DMS 273 (cell line): Measurements from ENCODE around the gene ANO2.

Experiments used
- DNase-seq: peaks from one replicate; lab custom pipeline; 2025; ENCODE audit not compliant: unreplicated experiment; lab: John Stamatoyannopoulos, UW

The ANO2 gene

GRCh38 chr12:5921027-5921909 is 23.8 kb downstream of the ANO2 start:
- no peak for DNase-seq

DNA sequence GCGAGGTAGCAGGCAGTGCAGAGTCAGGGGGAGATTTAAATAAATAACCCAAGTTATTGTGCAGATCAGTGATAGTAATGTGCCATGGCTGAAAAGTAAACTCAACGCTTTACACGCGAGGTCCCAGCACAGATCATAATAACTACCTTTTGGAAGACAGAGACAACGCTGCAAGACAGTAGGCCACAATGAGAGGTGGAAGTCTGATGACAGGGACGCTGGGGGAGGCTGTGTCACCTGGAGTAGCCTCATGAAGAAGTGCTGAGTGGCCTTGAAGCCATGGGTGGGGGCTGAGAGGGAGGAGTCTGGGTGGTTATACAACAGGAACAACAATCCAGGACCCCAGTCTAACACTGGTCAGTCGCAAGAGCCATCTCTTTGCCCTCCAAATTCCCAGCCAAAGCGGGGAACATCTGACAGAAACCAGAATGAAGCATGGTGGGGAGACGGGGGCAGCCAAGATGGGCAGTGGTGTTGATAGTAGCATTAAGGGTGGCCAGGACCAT is 28.2 kb downstream of the ANO2 start:
- DNase-seq, result no peak

DNA sequence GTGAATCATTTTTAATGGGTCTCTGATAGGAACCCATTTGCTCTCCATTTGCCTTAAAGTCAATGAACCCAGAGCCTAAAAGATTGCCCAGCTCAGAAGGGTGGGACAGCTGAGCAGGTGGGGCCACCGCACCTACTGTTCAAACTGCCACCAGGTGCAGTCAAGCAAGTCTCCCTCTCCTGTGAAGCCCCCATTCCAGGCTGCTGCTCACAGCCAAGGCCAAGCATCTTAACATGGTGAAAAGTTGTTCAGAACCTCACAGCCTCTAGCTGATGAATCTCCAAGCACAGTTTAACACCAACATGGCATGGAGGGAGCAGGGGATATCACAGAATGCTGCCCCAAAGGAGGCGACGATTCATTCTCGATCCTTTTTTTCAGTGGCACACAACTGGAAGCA is 29.5 kb downstream of the ANO2 start:
- DNase-seq, result no peak

- DNase-seq, result no peak
These were observed 30.5 kb downstream of the ANO2 start for GRCh38 chr12:5914387-5915149.

DNA sequence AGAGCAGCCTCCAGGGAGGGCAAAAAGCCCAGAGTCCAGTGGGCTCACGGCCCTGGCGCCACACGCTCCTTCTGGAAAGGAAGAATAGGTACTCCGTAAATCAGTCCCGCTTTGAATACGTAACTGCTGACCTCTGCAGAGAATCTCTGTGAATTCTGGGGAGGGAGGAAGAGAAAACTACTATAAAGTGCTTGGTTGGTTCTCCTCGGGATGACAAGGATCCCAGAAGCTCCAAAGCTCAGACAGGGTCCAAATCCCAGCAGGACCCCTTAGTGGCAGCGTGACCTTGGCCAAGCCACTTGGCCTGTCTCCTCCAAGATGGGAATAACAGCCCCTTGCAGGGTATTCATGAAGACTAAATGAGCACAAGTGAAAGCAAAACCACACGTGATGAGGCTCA is 31.7 kb downstream of the ANO2 start:
- no peak for DNase-seq

- peak; percentile 14 for DNase-seq
These were observed 32.4 kb downstream of the ANO2 start for GRCh38 chr12:5912437-5913334.

- DNase-seq, result no peak
These were observed 33.0 kb downstream of the ANO2 start for GRCh38 chr12:5912011-5912410.

DNA sequence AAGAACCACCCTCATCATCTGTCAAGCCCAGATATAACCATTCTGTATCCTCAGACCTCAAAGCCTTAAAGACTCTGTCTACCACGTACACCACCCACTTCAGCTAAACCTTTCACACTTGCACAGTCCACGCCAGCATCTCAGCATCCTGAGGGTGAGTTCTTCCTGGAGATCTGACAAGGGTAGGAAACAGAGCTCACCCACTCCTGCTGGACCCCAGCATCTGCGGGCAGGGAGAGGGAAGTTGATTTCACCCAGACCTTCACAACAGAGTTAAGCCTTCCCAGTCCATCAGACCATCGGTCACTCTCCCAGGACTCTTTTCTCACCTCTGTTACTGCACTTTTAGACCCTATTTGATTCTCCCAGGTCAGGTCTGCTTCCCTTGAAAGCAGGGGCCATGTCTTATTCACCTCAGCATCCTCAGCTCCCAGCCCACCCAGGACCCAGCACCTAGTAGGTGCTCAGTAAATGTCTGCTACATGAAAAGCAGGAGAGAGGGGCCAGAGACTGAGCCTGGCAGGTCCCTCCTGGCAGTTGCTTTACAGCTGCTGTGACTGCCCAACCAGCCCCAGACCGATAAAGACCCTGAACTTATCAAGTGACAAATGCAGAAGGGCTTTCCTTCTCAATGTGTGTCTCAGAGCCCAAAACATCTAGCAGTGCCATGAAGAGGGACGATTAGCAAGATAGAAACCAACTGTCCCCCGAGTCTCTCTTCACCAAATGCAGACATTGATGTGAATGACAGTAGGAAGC is 34.1 kb downstream of the ANO2 start:
- no peak for DNase-seq

GRCh38 chr12:5909560-5909959 is 35.5 kb downstream of the ANO2 start:
- no peak for DNase-seq

GRCh38 chr12:5908251-5908650 is 36.8 kb downstream of the ANO2 start:
- DNase-seq, result no peak

- DNase-seq, result no peak
These were observed 37.3 kb downstream of the ANO2 start for GRCh38 chr12:5907807-5908206.

- DNase-seq, result no peak
These were observed 39.3 kb downstream of the ANO2 start for GRCh38 chr12:5905757-5906156.

- no peak for DNase-seq
These were observed 40.1 kb downstream of the ANO2 start for GRCh38 chr12:5904969-5905368.

DNA sequence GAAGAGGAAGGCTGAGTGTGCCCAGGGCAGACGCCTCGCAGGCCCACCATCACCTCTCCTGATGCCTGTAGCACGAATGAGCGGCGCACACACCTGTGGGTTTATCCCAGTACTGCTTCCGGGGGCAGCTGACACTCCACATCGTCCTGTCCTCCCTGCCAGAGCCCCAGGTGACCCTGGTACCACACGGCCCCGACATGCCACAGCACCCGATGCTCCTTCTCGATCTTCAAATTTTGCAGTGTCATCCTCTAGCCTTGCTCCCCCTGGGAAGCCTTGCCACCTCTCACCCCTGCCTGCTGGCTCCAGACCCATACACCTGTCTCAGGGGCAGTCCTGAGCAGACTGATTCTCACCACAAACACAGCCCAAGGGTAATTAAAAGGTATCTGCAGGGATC is 40.6 kb downstream of the ANO2 start:
- no peak for DNase-seq

GRCh38 chr12:5902736-5903135 is 42.3 kb downstream of the ANO2 start:
- DNase-seq, result no peak

DNA sequence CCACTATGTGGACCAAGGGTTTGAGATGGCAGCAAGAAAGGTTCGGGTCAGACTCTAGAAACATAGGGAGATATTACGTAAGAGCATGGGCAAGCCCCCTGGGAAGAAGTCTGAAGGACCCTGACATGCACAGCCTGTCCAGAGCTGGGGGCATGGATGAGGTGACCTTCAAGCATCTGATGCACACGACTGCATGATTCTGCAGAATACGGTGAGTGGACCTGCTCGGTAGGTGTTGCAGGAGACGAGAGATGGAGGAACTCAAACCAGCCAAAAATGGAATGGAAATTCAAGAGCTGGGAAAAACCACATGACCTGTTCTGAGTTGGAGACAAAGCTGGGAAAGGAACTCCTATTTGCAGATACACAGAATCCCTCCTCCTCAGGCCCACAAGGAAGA is 43.6 kb downstream of the ANO2 start:
- DNase-seq, result no peak

DNA sequence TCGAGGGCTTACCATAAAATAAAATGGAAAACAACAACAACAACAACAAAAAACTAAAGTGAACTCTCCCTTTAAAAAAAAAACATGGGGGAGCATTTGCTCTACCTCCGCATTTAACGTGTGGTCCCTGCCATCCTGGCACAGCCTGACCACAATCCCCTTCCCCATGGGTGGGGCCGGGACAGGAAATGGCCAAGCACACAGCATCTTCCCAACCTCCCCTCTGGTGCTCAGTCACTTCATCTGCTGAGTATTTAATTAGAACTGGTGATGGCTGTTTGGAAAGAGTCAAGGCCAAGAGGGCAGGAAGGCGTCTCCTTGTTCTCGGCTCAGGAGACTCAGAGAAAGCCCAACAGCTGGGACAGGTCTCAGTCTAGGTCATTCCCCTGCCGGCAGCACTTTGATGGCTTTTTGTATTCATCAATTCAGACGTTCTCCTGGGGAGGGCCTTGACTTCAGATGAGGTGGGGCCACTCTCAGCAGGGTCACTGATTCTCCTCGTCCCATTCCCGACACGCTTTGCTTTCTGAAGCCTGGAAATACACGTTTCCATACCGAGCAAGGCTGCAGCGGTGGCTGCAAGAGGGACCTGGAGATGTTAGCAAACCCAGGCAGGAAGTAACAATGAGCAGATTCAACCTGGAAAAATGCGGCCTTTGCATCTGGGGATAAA is 44.4 kb downstream of the ANO2 start:
- DNase-seq, result no peak

GRCh38 chr12:5900076-5900475 is 45.0 kb downstream of the ANO2 start:
- DNase-seq, result no peak

- no peak for DNase-seq
These were observed 45.4 kb downstream of the ANO2 start for GRCh38 chr12:5899675-5900074.

DNA sequence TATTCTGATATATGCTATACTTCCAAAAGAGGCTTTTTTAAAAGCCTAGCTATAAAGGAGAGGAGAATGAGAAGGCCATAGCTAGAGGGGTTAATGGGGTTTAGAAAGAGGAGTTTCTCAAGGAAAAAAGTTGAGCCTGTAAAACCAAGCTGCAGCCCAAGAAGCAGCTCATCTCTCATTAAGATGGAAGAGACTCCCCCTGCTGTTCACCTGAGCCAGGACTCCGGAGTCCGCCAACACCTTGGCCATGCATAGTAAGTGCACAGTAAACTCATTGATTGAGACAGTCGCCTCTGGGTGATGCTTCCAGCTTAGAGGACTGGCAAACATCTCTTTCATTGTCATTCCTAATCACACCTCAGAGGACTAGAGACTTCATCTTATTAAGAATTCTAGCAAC is 46.2 kb downstream of the ANO2 start:
- DNase-seq, result no peak
